ENCODE data around the gene SPTBN5.

DNA sequence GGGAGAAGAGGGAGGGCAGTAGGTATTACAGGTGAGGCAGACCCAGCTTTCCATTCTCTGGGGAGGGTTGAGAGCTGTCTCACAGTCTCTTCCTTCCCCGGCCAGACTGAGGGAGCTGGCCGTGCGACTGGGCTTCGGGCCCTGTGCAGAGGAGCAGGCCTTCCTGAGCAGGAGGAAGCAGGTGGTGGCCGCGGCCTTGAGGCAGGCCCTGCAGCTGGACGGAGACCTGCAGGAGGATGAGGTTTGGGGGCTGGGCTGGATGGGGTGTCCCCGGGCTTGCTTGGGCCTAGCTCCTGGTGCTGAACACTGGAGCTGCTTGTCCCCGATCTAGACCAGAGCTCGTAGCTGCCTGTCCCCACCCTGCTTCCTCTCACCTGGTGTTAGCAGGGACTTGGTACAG, 50.3 kb downstream of the SPTBN5 start:
- TF ChIP-seq CTCF (IDR thresholded peaks at IDR 0.05) (no peak), POLR2A (IDR thresholded peaks at IDR 0.05) (no peak)
